GM08714 (cell line): ENCODE results near the gene KBTBD8.

Source experiments
- H3K4me3 ChIP-seq: fragments of 200-500 bp; sonication (Bioruptor generic); 2 replicates; pipeline ENCODE4 v1.5.1; 2014; ENCODE audit warnings: mild to moderate bottlenecking, low read length, inconsistent platforms
- ZNF274 ChIP-seq: IDR thresholded peaks from 2 replicates; pipeline ENCODE4 v1.6.1; 2012; ENCODE audit warnings: mild to moderate bottlenecking, low read depth, low read length

KBTBD8 gene

GRCh38 chr3:66985336-66985920 lies 12.7 kb upstream of the KBTBD8 start:
- no peak for TF ChIP-seq ZNF274
- H3K4me3 ChIP-seq = no peak overlapping the region

- no peak overlapping the region for H3K4me3 ChIP-seq
- TF ChIP-seq ZNF274 = no peak
Observed at GRCh38 chr3:66986406-66986805, 11.7 kb upstream of the KBTBD8 start.

DNA sequence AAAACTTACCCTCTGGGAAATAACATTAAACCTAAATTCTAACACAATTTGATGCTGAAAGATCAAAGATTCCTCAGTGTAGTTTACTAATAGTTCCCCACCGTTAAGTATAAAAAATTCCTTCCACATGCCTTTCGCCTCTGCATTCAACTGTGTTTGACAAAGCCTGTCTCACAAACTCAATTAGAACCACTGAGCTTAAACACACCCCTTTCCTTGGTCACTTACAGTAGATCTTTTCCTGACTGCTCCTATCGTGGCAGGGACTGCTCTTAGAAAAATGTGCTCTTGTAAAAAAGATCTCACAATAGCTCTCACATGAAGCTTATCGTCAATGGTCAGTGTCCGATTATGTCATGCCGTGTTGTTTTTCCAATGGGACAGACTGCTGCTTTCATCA lies 8.9 kb upstream of the KBTBD8 start:
- H3K4me3 ChIP-seq = no peak overlapping the region

GRCh38 chr3:66989860-66990696 lies 8.0 kb upstream of the KBTBD8 start:
- TF ChIP-seq ZNF274 = no peak
- no peak overlapping the region for H3K4me3 ChIP-seq

More for the DNA sequence above, 8.9 kb upstream of the KBTBD8 start:
- TF ChIP-seq ZNF274 = no peak

- no peak for TF ChIP-seq ZNF274
- H3K4me3 ChIP-seq = no peak overlapping the region
Observed at GRCh38 chr3:66991459-66991858, 6.6 kb upstream of the KBTBD8 start.

DNA sequence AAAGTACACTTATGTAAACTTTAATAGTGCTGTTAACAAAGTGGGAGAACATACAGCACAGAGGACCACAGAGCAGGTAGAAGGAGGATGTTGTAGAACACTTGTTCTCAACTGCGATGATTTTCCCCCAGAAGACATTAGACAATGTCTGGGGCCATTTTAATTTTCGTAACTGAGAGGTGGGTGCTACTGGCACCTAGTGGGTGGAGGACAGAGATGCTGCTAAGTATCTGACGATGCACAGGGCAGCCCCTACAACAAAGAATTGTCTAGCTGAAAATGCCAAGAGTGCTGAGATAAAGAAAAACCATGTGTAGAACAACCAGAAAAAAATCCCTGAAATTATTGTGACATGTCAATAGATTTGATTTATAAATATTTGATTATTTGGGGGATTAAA lies 5.0 kb upstream of the KBTBD8 start:
- no peak overlapping the region for H3K4me3 ChIP-seq
- TF ChIP-seq ZNF274 = no peak

DNA sequence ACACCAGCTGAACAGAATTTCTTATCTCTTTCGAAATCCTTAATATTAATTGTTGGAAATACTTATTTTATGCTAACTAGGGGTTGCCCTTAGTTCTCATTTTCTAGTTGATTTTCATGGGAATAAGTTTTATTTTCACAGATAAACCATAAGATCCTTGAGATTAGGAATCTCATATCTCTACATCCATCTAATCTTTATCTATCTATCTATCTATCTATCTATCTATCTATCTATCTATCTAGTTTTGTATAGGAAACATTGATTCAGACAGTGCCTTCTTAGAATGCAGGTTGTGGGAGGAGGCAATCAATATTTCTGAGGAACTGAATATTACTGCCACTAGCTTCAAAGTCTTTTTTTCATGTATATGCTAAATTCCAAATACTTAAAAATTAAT lies 3.5 kb upstream of the KBTBD8 start:
- no peak overlapping the region for H3K4me3 ChIP-seq
- TF ChIP-seq ZNF274 = no peak

DNA sequence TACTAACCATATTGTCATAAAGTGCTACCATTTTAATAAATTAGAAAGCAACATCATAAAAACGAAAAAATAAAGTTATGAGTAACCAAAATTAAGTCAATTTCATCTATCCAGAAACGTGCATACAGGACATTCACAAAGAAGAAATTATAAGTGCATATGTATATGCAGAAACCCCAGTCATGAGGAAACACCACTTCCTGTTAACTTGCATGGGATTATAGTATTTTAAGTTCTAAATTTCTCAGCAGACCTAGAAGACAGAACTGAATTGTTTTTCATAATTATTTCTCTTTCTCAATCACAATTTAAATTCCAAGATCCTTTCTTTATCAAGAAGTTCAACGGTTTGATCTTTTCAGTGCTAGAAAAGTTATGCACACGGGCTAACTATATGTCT lies 1.4 kb upstream of the KBTBD8 start:
- H3K4me3 ChIP-seq = no peak overlapping the region

DNA sequence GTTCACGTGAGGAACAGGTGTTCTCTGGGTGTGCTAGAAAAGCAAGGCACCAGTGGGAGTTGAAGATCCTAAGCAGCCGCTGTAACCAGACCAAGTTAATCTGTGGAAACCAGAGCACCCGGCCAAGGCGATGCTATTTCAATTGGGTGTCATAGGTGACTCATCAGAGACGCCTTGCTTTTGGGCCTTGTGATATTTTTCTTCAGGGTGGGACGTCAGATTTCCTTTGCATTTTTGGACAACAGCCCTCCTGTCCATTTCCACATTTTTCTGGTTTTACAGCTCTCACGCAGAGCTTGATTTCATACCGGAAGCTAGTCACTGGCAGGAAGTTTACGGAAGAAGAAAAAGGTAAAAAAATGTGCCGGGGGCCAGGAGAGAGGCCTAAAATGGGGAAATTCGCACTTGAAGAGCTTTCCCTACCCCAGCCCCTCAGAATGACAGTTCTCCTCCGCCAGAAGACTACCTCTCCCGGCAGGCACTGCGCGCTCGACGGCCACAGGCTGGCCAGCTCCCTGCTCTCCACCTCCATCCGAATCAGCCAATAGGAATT lies 471 bp upstream of the KBTBD8 start:
- peak overlapping the region; percentile 45; the same call in 1 of the 2 replicates for H3K4me3 ChIP-seq
- no peak for TF ChIP-seq ZNF274

More for the DNA sequence above, 1.4 kb upstream of the KBTBD8 start:
- no peak for TF ChIP-seq ZNF274

- H3K4me3 ChIP-seq = peak overlapping the region; percentile 94
- no peak for TF ChIP-seq ZNF274
Observed at GRCh38 chr3:66998904-66999235, 763 bp downstream of the KBTBD8 start.

DNA sequence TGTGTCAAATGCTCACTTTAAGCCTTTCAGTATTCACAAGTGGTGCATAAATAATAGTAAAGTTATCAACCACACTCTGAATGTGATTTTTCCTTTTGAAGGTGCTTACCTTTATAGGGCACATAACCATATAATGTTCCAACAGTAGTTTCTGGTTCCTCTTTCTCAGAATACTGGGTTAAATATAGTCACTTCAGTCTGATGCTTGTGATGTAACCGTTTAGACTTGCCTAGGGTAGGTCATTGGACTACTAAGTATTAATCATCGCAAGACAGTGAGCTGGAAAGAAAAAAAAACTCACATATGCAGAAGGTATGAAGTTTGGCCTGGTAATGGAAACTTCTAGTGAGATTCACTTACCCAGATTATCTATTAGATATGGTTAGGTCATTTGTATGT lies 1.9 kb downstream of the KBTBD8 start:
- TF ChIP-seq ZNF274 = no peak
- peak overlapping the region; percentile 94; the same call in 1 of the 2 replicates for H3K4me3 ChIP-seq

DNA sequence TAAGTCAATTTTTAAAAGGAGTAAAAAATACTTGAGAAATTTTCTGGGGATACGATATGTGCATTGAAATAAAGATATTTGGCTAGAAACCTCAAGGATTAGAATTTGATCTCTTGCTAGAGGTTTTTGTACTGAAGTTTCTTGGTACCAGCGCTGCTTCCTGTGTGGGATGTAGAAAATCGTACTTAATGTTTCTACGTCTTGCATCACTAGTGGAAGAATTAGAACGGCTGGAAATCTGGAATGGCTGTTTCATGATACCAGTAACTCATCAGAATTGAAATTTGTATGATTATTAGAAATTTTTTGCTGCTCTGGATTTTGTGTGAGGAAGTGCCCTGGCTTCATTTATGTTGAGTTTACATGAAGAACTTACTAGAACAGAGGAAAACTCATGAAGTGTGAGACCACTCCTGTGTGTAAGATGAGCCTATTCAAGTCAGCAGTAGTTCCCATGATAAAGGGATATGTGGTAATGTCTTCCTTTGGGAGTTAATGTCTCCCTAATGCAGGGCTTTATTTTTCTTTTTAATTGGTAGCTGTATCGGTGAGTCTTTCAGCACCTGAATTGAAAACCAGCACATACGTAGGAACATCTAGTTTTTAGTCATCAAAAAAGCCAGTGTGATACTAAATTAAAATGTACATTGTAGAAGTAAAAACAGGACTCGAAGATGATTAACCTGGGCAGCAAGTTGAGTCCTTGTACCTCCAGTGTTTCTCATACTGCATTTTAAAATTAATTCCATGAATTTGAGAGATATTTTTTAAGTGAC lies 3.2 kb downstream of the KBTBD8 start:
- no peak overlapping the region; the same call in 1 of the 2 replicates for H3K4me3 ChIP-seq
- TF ChIP-seq ZNF274 = no peak

DNA sequence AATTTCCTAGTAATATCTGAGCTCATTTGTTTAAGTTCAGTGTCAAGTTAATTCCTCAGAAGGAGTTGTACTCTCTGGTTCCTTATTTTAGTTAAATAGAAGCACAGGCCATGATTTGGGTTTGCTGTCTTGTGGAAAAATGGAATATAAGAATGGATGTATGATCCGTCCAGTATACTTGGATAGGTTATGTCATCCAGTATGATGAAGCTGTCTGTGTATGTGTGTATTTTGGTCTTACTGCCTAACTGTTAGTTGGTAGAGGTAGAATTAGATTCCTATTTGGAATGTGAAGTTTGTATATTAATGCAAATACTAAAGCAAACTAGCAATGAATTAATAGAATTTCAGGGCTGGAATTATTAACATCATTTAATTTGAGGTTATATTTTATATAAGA lies 7.9 kb downstream of the KBTBD8 start:
- no peak for TF ChIP-seq ZNF274
- H3K4me3 ChIP-seq = no peak overlapping the region

- TF ChIP-seq ZNF274 = no peak
- no peak overlapping the region for H3K4me3 ChIP-seq
Observed at GRCh38 chr3:67006460-67006859, 8.4 kb downstream of the KBTBD8 start.
